ENCODE data around the gene PIAS1. TPM values are rescaled to one million over a fixed set of nuclear protein-coding genes. Genes with fewer than 3 reads are reported as not detected.
"Not testable (repeated sequence)": the region's sequence is repeated elsewhere in the genome, so short reads cannot be mapped to it uniquely, and the experiment has no call there.

Gene PIAS1
- 10 to 100 TPM; 10.6 to 13.9 TPM for polyA plus RNA-seq

DNA sequence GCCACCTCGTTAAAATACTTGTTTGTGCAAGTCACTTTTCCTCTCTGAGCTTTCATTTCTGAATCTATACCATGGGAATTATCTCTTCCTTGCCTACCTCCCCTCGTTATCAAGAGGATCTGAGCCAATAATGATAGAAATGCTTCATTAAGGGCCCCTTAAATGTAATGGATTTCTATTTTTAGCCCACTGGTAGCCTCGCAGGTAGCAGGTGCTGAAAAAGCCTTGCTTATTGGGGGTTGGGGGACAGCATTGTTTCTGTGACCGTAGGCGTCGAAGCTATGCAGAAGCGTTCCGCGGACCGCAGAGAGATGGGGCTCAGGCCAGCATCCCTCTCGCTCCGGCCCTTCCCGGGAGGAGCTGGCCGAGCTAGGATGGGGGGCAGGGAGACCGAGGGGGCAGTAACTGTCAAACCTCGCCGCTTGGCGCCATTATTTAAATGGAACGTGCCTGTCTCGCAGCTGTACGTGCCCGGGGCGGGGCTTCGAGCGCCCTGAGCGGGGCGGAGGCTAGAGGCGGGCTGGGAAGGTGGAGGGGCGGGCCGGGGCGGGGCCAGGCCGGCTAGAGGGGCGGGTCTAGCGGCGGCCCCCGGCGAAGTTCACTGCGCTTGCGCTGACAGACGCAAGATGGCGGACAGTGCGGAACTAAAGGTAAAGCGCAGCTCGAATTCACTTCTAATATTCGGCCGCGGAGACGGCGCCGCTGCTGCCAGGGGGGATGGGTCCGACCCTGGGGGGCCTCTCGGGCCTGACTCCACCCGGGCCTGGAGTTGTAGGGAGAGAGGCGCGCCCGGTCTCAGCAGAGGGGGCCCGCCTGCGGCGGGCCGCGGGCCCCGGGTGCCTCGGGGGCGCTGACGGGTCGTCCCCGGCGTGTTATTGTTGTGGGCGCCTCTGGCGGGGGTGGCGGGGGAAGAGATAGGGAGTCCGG lies at the start of gene PIAS1:
TSS of gene PIAS1 (plus strand) at position 615 of the 927 bp plus-strand sequence. CDS start at position 627, 12 bp downstream.
- Histone ChIP-seq H3K36me3 (ENCODE audit: control insufficient read depth in 2 of 2, insufficient read depth in 2 of 2, low read length in 1 of 2) (no peaks in the 10 kb centered on the region), H3K4me3 (ENCODE audit: low read depth in 1 of 2, low read length in 2 of 2) (peak within 1 kb of the TSS; percentile 79 to 91), H3K27ac (ENCODE audit: low read depth in 2 of 2, low read length in 1 of 2) (peak within 1 kb of the TSS; percentile 92 to 93), H3K9me3 (ENCODE audit: control insufficient read depth in 2 of 2, insufficient read depth in 1 of 2, low read depth in 1 of 2, low read length in 1 of 2) (no peaks in the 10 kb centered on the region), H3K4me1 (ENCODE audit: control insufficient read depth in 2 of 2, insufficient read depth in 2 of 2, low read length in 1 of 2) (no peaks in the 10 kb centered on the region), H3K27me3 (ENCODE audit: control insufficient read depth in 1 of 2, insufficient read depth in 2 of 2, low read length in 2 of 2) (no peaks in the 10 kb centered on the region)
- WGBS, 2 donors: 1% methylated on average over 68 to 72 of the region's 72 CpGs

DNA sequence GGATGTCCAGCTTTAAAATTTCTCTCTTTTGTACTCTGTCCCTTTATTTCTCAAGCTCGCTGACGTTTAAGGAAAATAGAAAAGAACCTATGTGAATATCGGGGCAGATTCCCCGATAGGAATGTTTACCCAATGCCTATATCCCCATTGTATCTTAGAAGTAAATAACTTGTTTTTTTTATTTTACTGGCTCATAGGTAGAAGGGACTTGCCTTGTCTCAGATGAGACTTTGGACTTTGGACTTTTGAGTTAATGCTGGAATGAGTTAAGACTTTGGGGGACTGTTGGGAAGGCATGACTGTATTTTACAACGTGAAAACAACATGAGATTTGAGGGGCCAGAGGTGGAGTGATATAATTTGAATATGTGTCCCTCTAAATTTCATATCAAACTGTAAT lies 46.5 kb upstream of the PIAS1 start:
- not testable (repeated sequence) for H3K4me3 ChIP-seq (ENCODE audit: low read depth in 1 of 2, low read length in 2 of 2); H3K27me3 ChIP-seq (ENCODE audit: control insufficient read depth in 1 of 2, insufficient read depth in 2 of 2, low read length in 2 of 2); H3K36me3 ChIP-seq (ENCODE audit: control insufficient read depth in 2 of 2, insufficient read depth in 2 of 2, low read length in 1 of 2); H3K9me3 ChIP-seq (ENCODE audit: control insufficient read depth in 2 of 2, insufficient read depth in 1 of 2, low read depth in 1 of 2, low read length in 1 of 2); H3K4me1 ChIP-seq (ENCODE audit: control insufficient read depth in 2 of 2, insufficient read depth in 2 of 2, low read length in 1 of 2); H3K27ac ChIP-seq (ENCODE audit: low read depth in 2 of 2, low read length in 1 of 2)
- 82 to 95% methylated on average over 5 of the region's 5 CpGs for WGBS, 2 donors

DNA sequence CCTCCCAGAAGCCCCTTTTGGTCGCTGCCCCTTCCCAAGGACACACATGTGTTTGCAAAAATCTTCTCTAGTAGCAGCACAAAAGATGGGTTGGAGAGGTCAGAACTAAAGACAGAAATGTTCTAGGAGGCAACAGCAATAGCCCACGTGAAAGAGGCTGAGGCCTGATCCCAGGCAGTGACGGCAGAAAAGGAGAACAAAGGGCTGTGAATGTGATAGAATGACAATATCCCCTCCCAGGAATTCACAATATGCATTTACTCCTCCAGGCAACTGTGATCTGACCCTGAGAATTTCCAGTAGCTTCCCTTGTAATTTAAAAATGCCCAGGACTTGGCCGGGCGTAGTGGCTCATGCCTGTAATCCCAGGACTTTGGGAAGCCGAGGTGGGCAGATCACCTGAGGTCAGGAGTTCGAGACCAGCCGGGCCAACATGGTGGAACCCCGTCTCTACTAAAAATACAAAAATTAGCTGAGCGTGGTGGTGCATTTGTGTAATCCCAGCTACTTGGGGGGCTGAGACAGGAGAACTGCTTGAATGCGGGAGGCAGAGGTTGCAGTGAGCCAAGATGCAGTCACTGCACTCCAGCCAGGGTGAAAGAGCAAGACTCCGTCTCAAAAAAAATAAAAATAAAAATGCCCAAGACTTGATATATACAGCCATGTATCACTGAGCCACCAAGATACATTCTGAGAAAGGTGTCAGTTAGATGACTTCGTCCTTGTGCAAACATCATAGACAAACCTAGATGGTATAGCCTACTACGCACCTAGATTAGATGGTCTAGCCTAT lies 43.6 kb upstream of the PIAS1 start:
- H3K27me3 ChIP-seq (ENCODE audit: control insufficient read depth in 1 of 2, insufficient read depth in 2 of 2, low read length in 2 of 2): no peaks in the 10 kb centered on the region
- WGBS, 2 donors: 85 to 92% methylated on average over 14 of the region's 14 CpGs

DNA sequence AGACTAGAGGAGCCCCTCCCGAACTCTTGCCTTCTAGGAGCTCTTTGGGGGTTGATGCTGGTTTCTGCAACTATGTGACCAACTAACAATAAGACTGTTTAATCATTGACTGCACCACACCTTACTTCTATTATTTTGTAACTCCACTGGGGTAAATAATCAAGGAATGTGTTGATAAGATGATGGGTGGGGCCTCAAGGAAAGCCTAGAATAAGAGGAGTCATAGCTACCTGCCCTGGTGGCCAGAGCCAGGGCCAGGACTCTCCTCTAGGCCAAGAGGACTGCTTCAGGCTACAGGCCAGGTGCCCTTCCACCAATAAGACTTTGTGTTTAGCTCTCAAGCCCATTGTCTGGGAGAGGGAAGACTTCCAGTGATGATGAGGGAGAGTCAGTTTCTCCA lies 41.2 kb upstream of the PIAS1 start:
- Histone ChIP-seq H3K27ac (ENCODE audit: low read depth in 2 of 2, low read length in 1 of 2) (no peak overlapping the region), H3K9me3 (ENCODE audit: control insufficient read depth in 2 of 2, insufficient read depth in 1 of 2, low read depth in 1 of 2, low read length in 1 of 2) (no peaks in the 10 kb centered on the region), H3K4me3 (ENCODE audit: low read depth in 1 of 2, low read length in 2 of 2) (no peak overlapping the region), H3K27me3 (ENCODE audit: control insufficient read depth in 1 of 2, insufficient read depth in 2 of 2, low read length in 2 of 2) (no peaks in the 10 kb centered on the region), H3K4me1 (ENCODE audit: control insufficient read depth in 2 of 2, insufficient read depth in 2 of 2, low read length in 1 of 2) (no peaks in the 10 kb centered on the region), H3K36me3 (ENCODE audit: control insufficient read depth in 2 of 2, insufficient read depth in 2 of 2, low read length in 1 of 2) (no peaks in the 10 kb centered on the region)
- WGBS, 2 donors: 69 to 82% methylated on average over 1 of the region's 1 CpG

More for the DNA sequence above, 43.6 kb upstream of the PIAS1 start:
- H3K36me3 ChIP-seq (ENCODE audit: control insufficient read depth in 2 of 2, insufficient read depth in 2 of 2, low read length in 1 of 2): no peaks in the 10 kb centered on the region
- H3K4me3 ChIP-seq (ENCODE audit: low read depth in 1 of 2, low read length in 2 of 2): no peak overlapping the region
- no peak overlapping the region for H3K27ac ChIP-seq (ENCODE audit: low read depth in 2 of 2, low read length in 1 of 2)
- H3K4me1 ChIP-seq (ENCODE audit: control insufficient read depth in 2 of 2, insufficient read depth in 2 of 2, low read length in 1 of 2): no peaks in the 10 kb centered on the region
- H3K9me3 ChIP-seq (ENCODE audit: control insufficient read depth in 2 of 2, insufficient read depth in 1 of 2, low read depth in 1 of 2, low read length in 1 of 2): no peaks in the 10 kb centered on the region

DNA sequence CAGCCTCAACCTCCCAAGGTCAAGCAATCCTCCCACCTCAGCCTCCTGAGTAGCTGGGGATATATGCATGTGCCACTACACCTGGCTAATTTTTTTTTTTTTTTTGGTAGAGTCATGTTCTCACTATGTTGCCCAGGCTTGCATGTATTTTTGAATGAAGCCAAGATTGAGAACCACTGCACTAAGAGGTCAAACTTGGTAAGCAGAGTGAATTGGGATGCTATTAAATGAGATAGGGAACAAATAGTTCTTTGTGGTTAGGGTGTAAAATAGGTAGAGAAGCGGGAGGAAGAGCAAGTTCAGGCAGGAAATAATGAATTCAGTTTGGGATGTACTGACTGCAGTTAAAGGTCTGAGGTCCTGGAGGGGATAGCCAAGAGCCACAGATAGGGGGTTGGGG lies 39.9 kb upstream of the PIAS1 start:
- Histone ChIP-seq H3K4me3 (ENCODE audit: low read depth in 1 of 2, low read length in 2 of 2) (no peak overlapping the region), H3K27me3 (ENCODE audit: control insufficient read depth in 1 of 2, insufficient read depth in 2 of 2, low read length in 2 of 2) (no peaks in the 10 kb centered on the region), H3K27ac (ENCODE audit: low read depth in 2 of 2, low read length in 1 of 2) (no peak overlapping the region), H3K9me3 (ENCODE audit: control insufficient read depth in 2 of 2, insufficient read depth in 1 of 2, low read depth in 1 of 2, low read length in 1 of 2) (no peaks in the 10 kb centered on the region), H3K4me1 (ENCODE audit: control insufficient read depth in 2 of 2, insufficient read depth in 2 of 2, low read length in 1 of 2) (no peaks in the 10 kb centered on the region), H3K36me3 (ENCODE audit: control insufficient read depth in 2 of 2, insufficient read depth in 2 of 2, low read length in 1 of 2) (no peaks in the 10 kb centered on the region)
- 51 to 70% methylated on average over 1 of the region's 1 CpG for WGBS, 2 donors

DNA sequence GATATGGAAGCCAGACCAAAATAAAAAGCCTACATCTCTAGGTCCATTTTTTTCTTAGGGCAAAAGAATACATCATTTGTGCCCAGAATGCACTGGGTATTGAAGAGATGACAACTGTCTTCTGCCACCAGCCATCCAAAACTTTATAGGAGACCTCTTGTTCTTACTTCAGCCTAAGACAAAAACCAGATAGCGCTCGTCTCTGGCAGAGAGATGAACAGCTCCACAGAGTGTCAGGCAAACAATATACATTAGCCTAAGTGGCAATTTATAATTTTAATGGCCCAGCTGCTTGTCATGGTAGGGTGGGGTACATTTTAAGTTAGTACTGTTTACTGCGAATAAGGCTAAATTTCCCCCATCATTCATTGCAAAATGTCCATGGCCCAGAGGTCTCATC lies 38.9 kb upstream of the PIAS1 start:
- no peak overlapping the region for H3K27ac ChIP-seq (ENCODE audit: low read depth in 2 of 2, low read length in 1 of 2)

DNA sequence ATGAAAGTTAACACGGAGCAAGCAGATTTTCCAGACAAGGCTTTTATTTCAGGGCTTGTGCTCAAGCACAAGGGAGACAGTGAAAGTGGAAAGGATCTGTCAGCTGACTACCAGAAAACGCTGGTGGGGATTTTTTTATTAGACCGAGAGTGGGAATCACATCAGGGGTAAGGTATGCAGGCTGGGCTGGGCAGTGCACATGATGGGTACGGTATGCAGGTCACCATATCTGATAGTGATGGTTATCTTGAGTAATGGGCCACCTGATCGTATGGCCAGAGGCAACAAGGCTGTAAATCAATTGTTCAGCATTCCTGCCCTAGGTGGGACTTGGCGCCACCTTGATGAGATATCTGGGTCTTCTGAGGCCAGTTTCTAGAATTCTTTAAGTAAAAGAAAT lies 36.9 kb upstream of the PIAS1 start:
- no peaks in the 10 kb centered on the region for H3K36me3 ChIP-seq (ENCODE audit: control insufficient read depth in 2 of 2, insufficient read depth in 2 of 2, low read length in 1 of 2)
- H3K9me3 ChIP-seq (ENCODE audit: control insufficient read depth in 2 of 2, insufficient read depth in 1 of 2, low read depth in 1 of 2, low read length in 1 of 2): no peaks in the 10 kb centered on the region
- WGBS, 2 donors: 86 to 90% methylated on average over 6 of the region's 6 CpGs
- no peaks in the 10 kb centered on the region for H3K4me1 ChIP-seq (ENCODE audit: control insufficient read depth in 2 of 2, insufficient read depth in 2 of 2, low read length in 1 of 2)
- no peak overlapping the region for H3K4me3 ChIP-seq (ENCODE audit: low read depth in 1 of 2, low read length in 2 of 2)
- H3K27ac ChIP-seq (ENCODE audit: low read depth in 2 of 2, low read length in 1 of 2): no peak overlapping the region
- no peaks in the 10 kb centered on the region for H3K27me3 ChIP-seq (ENCODE audit: control insufficient read depth in 1 of 2, insufficient read depth in 2 of 2, low read length in 2 of 2)

More for the DNA sequence above, 38.9 kb upstream of the PIAS1 start:
- H3K27me3 ChIP-seq (ENCODE audit: control insufficient read depth in 1 of 2, insufficient read depth in 2 of 2, low read length in 2 of 2): no peaks in the 10 kb centered on the region
- WGBS, 2 donors: 86 to 88% methylated on average over 3 of the region's 3 CpGs
- no peak overlapping the region for H3K4me3 ChIP-seq (ENCODE audit: low read depth in 1 of 2, low read length in 2 of 2)
- no peaks in the 10 kb centered on the region for H3K9me3 ChIP-seq (ENCODE audit: control insufficient read depth in 2 of 2, insufficient read depth in 1 of 2, low read depth in 1 of 2, low read length in 1 of 2)
- H3K36me3 ChIP-seq (ENCODE audit: control insufficient read depth in 2 of 2, insufficient read depth in 2 of 2, low read length in 1 of 2): no peaks in the 10 kb centered on the region
- H3K4me1 ChIP-seq (ENCODE audit: control insufficient read depth in 2 of 2, insufficient read depth in 2 of 2, low read length in 1 of 2): no peaks in the 10 kb centered on the region

DNA sequence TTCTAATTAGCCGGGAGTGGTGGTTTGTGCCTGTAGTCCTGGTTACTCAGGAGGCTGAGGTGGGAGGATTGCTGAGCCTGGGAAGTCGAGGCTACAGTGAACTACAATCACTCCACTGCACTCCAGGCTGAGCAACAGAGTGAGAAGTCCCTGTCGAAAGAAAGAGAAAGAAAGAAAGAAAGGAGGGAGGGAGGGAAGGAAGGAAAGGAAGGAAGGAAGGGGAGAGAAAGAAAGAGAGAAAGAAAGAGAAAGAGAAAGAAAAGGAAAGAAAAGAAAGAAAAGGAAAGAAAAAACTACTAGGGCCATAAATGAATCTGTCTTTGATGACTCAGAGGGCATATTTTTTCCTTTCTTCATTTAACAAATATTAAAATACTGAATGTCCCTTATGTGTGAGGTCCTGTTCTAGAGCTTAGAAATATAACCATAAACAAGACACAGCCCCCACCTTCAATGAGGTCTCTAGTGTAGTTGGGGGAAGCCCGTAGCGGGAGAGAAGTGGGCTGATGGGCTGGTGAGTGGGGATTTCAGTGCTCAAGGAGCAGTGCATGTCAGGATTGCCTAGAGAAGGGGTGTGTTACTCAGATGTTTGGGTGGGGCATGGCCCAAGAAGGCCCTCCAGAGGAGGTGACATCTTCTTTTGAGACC lies 35.2 kb upstream of the PIAS1 start:
- no peaks in the 10 kb centered on the region for H3K4me1 ChIP-seq (ENCODE audit: control insufficient read depth in 2 of 2, insufficient read depth in 2 of 2, low read length in 1 of 2)
- H3K27me3 ChIP-seq (ENCODE audit: control insufficient read depth in 1 of 2, insufficient read depth in 2 of 2, low read length in 2 of 2): no peaks in the 10 kb centered on the region
- no peaks in the 10 kb centered on the region for H3K36me3 ChIP-seq (ENCODE audit: control insufficient read depth in 2 of 2, insufficient read depth in 2 of 2, low read length in 1 of 2)
- WGBS, 2 donors: 75 to 86% methylated on average over 5 of the region's 5 CpGs
- no peak overlapping the region for H3K27ac ChIP-seq (ENCODE audit: low read depth in 2 of 2, low read length in 1 of 2)
- no peaks in the 10 kb centered on the region for H3K9me3 ChIP-seq (ENCODE audit: control insufficient read depth in 2 of 2, insufficient read depth in 1 of 2, low read depth in 1 of 2, low read length in 1 of 2)
- no peak overlapping the region for H3K4me3 ChIP-seq (ENCODE audit: low read depth in 1 of 2, low read length in 2 of 2)

DNA sequence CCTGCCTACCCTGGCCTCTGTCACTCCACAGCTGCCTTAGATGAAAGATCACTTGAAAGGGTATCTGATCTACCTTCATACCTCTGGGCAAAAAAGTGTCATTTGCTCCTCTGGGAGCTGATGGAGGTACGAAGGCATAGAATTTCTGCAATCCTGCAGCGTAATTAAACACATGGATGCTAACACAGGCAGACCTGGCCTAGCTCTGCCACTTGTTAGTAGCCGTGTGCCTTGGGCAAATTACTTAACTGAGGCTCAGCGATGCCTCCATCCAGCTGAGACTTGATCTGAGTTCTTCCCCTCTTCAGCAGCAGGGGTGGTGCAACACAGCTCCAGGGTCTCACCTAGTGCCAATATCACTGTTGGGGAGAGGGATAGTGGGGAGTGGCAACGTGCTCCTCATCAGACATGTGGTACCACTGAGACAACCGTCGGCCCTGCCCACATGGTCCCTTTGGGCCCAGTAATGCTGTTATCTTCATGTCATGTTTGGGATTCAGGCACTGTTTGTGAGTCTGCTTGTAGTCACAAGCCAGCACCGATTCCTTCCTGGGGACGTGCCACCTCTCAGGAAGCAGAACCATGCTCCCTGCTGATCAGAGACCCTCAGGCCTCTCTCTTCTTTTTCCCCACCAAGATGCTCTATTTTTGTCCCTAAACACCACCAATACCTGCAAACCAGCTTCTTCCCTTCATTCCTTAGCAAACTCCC lies 34.1 kb upstream of the PIAS1 start:
- Histone ChIP-seq H3K9me3 (ENCODE audit: control insufficient read depth in 2 of 2, insufficient read depth in 1 of 2, low read depth in 1 of 2, low read length in 1 of 2) (no peaks in the 10 kb centered on the region), H3K36me3 (ENCODE audit: control insufficient read depth in 2 of 2, insufficient read depth in 2 of 2, low read length in 1 of 2) (no peaks in the 10 kb centered on the region), H3K27me3 (ENCODE audit: control insufficient read depth in 1 of 2, insufficient read depth in 2 of 2, low read length in 2 of 2) (no peaks in the 10 kb centered on the region), H3K4me3 (ENCODE audit: low read depth in 1 of 2, low read length in 2 of 2) (no peak overlapping the region), H3K27ac (ENCODE audit: low read depth in 2 of 2, low read length in 1 of 2) (no peak overlapping the region), H3K4me1 (ENCODE audit: control insufficient read depth in 2 of 2, insufficient read depth in 2 of 2, low read length in 1 of 2) (no peaks in the 10 kb centered on the region)
- 86 to 87% methylated on average over 9 of the region's 9 CpGs for WGBS, 2 donors

Data from esophagus (tissue), 2 donors.